Globus pallidus (tissue), 1 donor: Measurements from ENCODE around the gene B4GALT5.
"Not testable (repeated sequence)": the region's sequence is repeated elsewhere in the genome, so short reads cannot be mapped to it uniquely, and the experiment has no call there.

Source experiments
- DNase-seq: peaks from one replicate; pipeline ENCODE4 v3.0.0-alpha.2; 2015; ENCODE audit warnings: low spot score

The B4GALT5 gene

GRCh38 chr20:49679634-49680033 lies 34.0 kb downstream of the B4GALT5 start:
- no peak for DNase-seq

- no peak for DNase-seq
Observed at GRCh38 chr20:49677777-49678758, 35.6 kb downstream of the B4GALT5 start.

- no peak for DNase-seq
Observed at GRCh38 chr20:49676581-49677291, 36.9 kb downstream of the B4GALT5 start.

- no peak for DNase-seq
Observed at GRCh38 chr20:49675368-49676151, 38.1 kb downstream of the B4GALT5 start.

- no peak for DNase-seq
Observed at GRCh38 chr20:49674383-49675352, 39.0 kb downstream of the B4GALT5 start.

- DNase-seq, result no peak
Observed at GRCh38 chr20:49672096-49672664, 41.5 kb downstream of the B4GALT5 start.

GRCh38 chr20:49671433-49671832 lies 42.2 kb downstream of the B4GALT5 start:
- no peak for DNase-seq

- DNase-seq, result no peak
Observed at GRCh38 chr20:49669601-49670189, 44.0 kb downstream of the B4GALT5 start.

- DNase-seq, result not testable (repeated sequence)
Observed at GRCh38 chr20:49668878-49669195, 44.8 kb downstream of the B4GALT5 start.

GRCh38 chr20:49668181-49668877 lies 45.3 kb downstream of the B4GALT5 start:
- DNase-seq, result no peak

- DNase-seq, result no peak
Observed at GRCh38 chr20:49666911-49667310, 46.8 kb downstream of the B4GALT5 start.

GRCh38 chr20:49665796-49666195 lies 47.9 kb downstream of the B4GALT5 start:
- no peak for DNase-seq

GRCh38 chr20:49664612-49665313 lies 48.9 kb downstream of the B4GALT5 start:
- DNase-seq, result no peak

GRCh38 chr20:49663112-49663511 lies 50.6 kb downstream of the B4GALT5 start:
- no peak for DNase-seq

GRCh38 chr20:49661560-49662329 lies 51.9 kb downstream of the B4GALT5 start:
- peak; percentile 36 for DNase-seq

- DNase-seq, result no peak
Observed at GRCh38 chr20:49660912-49661311, 52.8 kb downstream of the B4GALT5 start.

GRCh38 chr20:49659056-49659455 lies 54.6 kb downstream of the B4GALT5 start:
- DNase-seq, result no peak

GRCh38 chr20:49658508-49658907 lies 55.2 kb downstream of the B4GALT5 start:
- no peak for DNase-seq
